Colonic mucosa (tissue), 4 donors: ENCODE measurements around the gene YOD1. TPM values are rescaled to one million over a fixed set of nuclear protein-coding genes. Genes with fewer than 3 reads are reported as not detected.

Experiments
- DNase-seq: peaks from one replicate; pipeline ENCODE4 v3.0.0-alpha.2; 2020
- H3K27ac ChIP-seq: fragments of 200-600 bp; one replicate; pipeline ENCODE4 v1.8.0; 2021
- H3K27me3 ChIP-seq: fragments of 200-600 bp; one replicate; pipeline ENCODE4 v1.8.0; 2021
- H3K36me3 ChIP-seq: fragments of 200-600 bp; one replicate; pipeline ENCODE4 v1.8.0; 2021
- H3K4me1 ChIP-seq: fragments of 200-600 bp; one replicate; pipeline ENCODE4 v1.8.0; 2021; ENCODE audit warnings: mild to moderate bottlenecking
- H3K4me3 ChIP-seq: fragments of 200-600 bp; one replicate; pipeline ENCODE4 v1.8.0; 2021
- H3K9ac ChIP-seq, 2 donors: one replicate each; pipeline ENCODE4 v1.7.0; 2013; ENCODE audit warnings: control low read depth in 2 of 2, low read depth in 2 of 2, low read length in 2 of 2
- H3K9me3 ChIP-seq: fragments of 200-600 bp; one replicate; pipeline ENCODE4 v1.8.0; 2021
- intact Hi-C: fragments of 100-400 bp; cut with DNase I; formaldehyde crosslinking; loops from one replicate; pipeline ENCODE4 v1.14.1; 2022
- total RNA-seq, 2 donors: library from RNA; stranded (reverse); fragmentation: NEBNext Ultra II Directional in 1 of 2; extraction: Animal tissue kit (Norgen Biotek cat#: 25700) in 1 of 2; gene quantifications; one replicate each; pipeline ENCODE4 v1.2.1, GENCODE V29; 2021
- TF ChIP-seq, protein P1 (sequence below): fragments of 200-600 bp; IDR thresholded peaks from one replicate; pipeline ENCODE4 v1.8.0; 2022; ENCODE audit warnings: antibody characterized with exemption, mild to moderate bottlenecking
- donor health status: healthy.
- donor health status: DM: no; HTN: no; CAD: no.
- donor health status: DM: no; HTN: no; CAD: no.

YOD1 gene
- total RNA-seq, 2 donors from 2014 or later, result 5.7 to 8.0 TPM

DNA sequence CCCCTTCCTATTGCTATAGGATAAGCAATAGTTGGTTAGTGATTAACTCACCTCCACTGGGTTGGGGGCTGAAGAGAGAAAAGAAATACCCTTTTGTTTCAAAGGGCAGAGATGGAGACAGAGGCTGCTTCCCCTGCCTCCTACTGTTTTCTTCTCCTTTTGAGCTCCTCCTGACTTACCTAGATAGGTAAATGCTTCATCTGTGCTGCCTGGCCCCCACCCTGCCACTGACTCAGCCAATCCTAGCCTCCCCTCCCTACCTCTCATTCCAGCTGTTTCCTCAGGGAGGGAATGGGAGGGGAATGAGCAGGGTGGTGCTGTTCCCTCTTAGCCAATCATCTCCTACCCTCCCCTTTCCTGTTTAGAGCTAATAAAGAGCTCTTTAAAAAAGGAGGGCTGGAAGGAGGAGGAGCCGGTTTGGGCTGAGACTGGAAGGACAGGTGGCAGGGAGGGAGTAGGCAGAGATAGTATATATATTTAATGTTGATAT is 18.4 kb downstream of the YOD1 start, which contains the start of gene C1orf116:
TSS of gene C1orf116 (minus strand) at position 229 of the 490 bp plus-strand sequence. CDS start 5,158 bp downstream, outside the sequence.
- DNase-seq, result peak; percentile 87
- Histone ChIP-seq H3K9me3 (no peaks in the 10 kb centered on the region), H3K9ac (peak within 1 kb of the TSS; percentile 58 to 80), H3K27me3 (no peaks in the 10 kb centered on the region), H3K4me3 (peak within 1 kb of the TSS; percentile 30), H3K4me1 (peaks cover 9% of the 10 kb centered on the region), H3K36me3 (no peaks in the 10 kb centered on the region), H3K27ac (peak within 1 kb of the TSS; percentile 89)
- intact Hi-C loops, result loop anchor here (10.0 kb wide), 1 partner anchor 52 kb away; the partner anchor contains the start of gene C4BPB
- TF ChIP-seq, protein P1, sequence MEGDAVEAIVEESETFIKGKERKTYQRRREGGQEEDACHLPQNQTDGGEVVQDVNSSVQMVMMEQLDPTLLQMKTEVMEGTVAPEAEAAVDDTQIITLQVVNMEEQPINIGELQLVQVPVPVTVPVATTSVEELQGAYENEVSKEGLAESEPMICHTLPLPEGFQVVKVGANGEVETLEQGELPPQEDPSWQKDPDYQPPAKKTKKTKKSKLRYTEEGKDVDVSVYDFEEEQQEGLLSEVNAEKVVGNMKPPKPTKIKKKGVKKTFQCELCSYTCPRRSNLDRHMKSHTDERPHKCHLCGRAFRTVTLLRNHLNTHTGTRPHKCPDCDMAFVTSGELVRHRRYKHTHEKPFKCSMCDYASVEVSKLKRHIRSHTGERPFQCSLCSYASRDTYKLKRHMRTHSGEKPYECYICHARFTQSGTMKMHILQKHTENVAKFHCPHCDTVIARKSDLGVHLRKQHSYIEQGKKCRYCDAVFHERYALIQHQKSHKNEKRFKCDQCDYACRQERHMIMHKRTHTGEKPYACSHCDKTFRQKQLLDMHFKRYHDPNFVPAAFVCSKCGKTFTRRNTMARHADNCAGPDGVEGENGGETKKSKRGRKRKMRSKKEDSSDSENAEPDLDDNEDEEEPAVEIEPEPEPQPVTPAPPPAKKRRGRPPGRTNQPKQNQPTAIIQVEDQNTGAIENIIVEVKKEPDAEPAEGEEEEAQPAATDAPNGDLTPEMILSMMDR, result no peak

DNA sequence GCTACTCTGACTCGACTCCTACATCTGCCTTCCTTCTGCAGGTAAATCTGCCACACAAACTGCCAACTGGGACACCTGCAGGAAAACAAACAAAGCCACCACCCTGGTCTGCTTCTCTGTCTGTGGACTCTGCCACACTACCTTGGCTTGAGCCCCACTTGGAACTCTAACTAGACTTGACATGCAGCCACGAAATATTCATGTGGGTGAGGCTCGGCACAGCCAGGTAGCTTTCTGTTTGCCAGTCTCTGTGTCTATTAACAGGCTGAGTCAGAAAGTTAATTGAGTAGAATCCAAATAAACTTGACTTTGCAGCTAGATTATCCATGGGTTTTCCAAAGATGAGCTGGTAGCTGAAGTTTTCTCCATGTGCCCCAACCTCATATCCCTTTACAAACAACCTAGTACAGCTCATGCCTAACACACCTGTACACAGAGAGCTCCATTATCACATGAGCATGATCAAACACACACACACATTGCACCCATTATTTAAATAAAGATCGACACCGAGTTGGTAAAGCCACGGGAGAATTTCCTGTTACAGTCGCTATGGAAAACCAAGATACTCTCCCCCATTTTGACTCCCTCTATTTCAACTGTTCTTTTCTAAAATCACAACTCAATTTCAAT is 19.3 kb downstream of the YOD1 start:
- Histone ChIP-seq H3K27ac (peak overlapping the region; percentile 89), H3K9me3 (no peaks in the 10 kb centered on the region), H3K9ac (peak overlapping the region; percentile 36 to 80), H3K4me3 (peak overlapping the region; percentile 30), H3K36me3 (no peaks in the 10 kb centered on the region), H3K4me1 (peaks cover 9% of the 10 kb centered on the region), H3K27me3 (no peaks in the 10 kb centered on the region)
- intact Hi-C loops, result loop anchor here (10.0 kb wide), 1 partner anchor 53 kb away; the partner anchor contains the start of gene C4BPB
- peak; percentile 79 for DNase-seq
- TF ChIP-seq, protein P1, result no peak

DNA sequence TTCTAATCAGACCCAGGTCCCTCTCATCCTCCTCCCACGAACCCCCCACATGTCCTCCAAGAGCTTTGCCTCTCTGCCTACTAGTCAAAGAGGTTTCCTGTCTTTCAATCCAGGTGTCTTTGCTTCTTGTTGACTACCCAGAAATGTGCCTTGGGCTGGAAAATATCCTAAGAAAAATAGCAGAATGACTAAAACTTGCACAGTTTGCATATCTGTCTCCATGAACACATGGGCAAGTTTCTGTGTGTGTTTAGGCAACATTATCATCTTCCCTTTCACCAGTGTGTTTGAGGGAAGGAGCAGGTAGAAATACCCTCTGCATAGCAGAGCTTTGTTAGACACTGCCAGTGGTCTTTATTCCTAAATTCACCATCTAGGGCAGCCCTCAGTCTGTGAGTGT is 20.0 kb downstream of the YOD1 start:
- H3K27ac ChIP-seq, result peak overlapping the region; percentile 89
- no peaks in the 10 kb centered on the region for H3K36me3 ChIP-seq
- peak overlapping the region; percentile 36 to 80 for H3K9ac ChIP-seq
- H3K4me3 ChIP-seq, result peak overlapping the region; percentile 30
- no peaks in the 10 kb centered on the region for H3K27me3 ChIP-seq
- H3K9me3 ChIP-seq, result no peaks in the 10 kb centered on the region
- TF ChIP-seq, protein P1, result no peak
- intact Hi-C loops, result loop anchor here (10.0 kb wide), 1 partner anchor 54 kb away; the partner anchor contains the start of gene C4BPB
- DNase-seq, result no peak
- H3K4me1 ChIP-seq, result peaks cover 9% of the 10 kb centered on the region

DNA sequence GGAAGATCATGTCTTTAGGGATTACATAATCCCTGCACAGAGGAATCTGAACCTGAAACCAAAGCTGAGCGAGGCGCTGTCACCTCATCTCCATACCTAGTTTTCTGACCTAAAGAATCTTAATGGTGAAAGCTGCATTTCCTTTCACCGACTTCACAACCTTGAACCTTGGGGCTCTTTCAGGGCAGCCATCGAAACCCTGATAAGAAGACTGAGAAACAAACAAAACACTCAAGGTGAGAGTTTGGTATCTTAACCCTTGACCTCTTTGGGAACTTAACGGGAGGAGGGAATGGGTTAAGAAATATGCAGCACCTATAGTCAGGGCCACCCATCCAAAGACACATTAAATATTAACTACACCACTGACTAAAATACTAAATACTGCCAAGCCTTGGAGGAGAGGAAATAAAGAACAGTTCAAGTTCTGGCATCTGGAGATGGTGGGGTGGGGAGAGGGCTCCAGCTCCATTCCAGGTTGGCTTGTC is 20.4 kb downstream of the YOD1 start:
- Histone ChIP-seq H3K9me3 (no peaks in the 10 kb centered on the region), H3K4me1 (peaks cover 9% of the 10 kb centered on the region), H3K27ac (peak overlapping the region; percentile 89), H3K9ac (peak overlapping the region; percentile 36 to 80), H3K36me3 (no peaks in the 10 kb centered on the region), H3K27me3 (no peaks in the 10 kb centered on the region), H3K4me3 (peak overlapping the region; percentile 30)
- intact Hi-C loops, result loop anchor here (10.0 kb wide), 1 partner anchor 54 kb away; the partner anchor contains the start of gene C4BPB
- no peak for DNase-seq
- TF ChIP-seq, protein P1, result no peak

DNA sequence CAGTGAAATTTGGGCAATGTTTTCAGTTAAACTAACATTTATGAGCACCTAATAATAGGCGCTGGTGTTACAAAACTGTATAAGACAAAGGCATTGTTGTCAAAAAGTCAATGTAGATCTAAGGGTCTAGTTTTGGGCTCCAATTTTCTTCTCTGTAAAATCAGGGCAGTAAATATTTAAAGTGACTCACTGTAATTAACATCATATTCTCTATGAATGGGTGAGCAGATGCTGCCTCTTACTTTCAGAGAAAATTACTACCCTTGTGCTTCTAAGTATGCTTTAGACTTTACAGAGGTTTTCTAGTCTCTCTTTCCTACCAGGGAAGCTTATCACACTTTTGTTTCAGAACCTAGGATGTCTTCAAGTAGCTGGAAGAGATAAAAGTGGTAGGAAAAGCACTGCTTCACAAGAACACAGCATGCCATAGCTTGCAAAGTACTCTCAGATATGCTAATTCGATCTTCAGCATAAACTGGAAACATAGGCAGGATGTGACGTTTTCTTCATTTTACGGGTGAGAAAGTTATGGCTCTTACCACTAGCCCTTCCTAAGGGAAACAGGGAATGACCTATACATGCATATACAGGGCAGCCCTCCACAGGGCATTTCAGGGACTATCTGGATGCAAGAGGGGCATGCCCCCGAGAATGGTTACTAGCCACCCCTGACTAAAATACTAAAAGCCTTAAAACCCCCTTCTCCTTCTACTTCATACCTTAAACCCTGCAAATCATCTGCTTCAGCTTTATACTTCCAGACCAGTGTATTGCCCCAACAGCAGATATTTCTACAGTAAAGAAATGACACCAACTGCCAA is 21.1 kb downstream of the YOD1 start:
- intact Hi-C loops, result loop anchor here (10.0 kb wide), 1 partner anchor 55 kb away; the partner anchor contains the start of gene C4BPB
- H3K4me1 ChIP-seq, result peaks cover 9% of the 10 kb centered on the region
- H3K9ac ChIP-seq, result peak overlapping the region in 1 of 2 donors; percentile 80
- no peaks in the 10 kb centered on the region for H3K36me3 ChIP-seq
- H3K9me3 ChIP-seq, result no peaks in the 10 kb centered on the region
- H3K27ac ChIP-seq, result peak overlapping the region; percentile 89
- no peaks in the 10 kb centered on the region for H3K27me3 ChIP-seq
- DNase-seq, result no peak
- H3K4me3 ChIP-seq, result no peak overlapping the region
- TF ChIP-seq, protein P1, result no peak
